Prostate gland (tissue), 2 donors: ENCODE measurements around the gene TANC1. TPM values are rescaled to one million over a fixed set of nuclear protein-coding genes. Genes with fewer than 3 reads are reported as not detected.

Experiments
- DNase-seq: peaks from one replicate; pipeline ENCODE4 v3.0.0-alpha.2; 2019; ENCODE audit warnings: low spot score
- H3K27ac ChIP-seq, 2 donors: fragments of 200-600 bp; sonication (generic); 2 replicates each; pipeline ENCODE4 v1.5.1; 2017 to 2019
- H3K27me3 ChIP-seq: fragments of 200-600 bp; sonication (generic); replicated peaks from 2 replicates; pipeline ENCODE4 v1.5.1; 2019; ENCODE audit not compliant: insufficient read depth
- H3K36me3 ChIP-seq, 2 donors: fragments of 200-600 bp; sonication (generic); 1 replicate in 1 of 2; 2 replicates in 1 of 2; pipeline versions ENCODE4 v1.5.1 to v1.8.1; 2017 to 2019
- H3K4me1 ChIP-seq: fragments of 200-600 bp; sonication (generic); replicated peaks from 2 replicates; pipeline ENCODE4 v1.5.1; 2019
- H3K4me3 ChIP-seq, 2 donors: fragments of 200-600 bp; sonication (generic); 2 replicates each; pipeline ENCODE4 v1.5.1; 2017 to 2019
- H3K9me3 ChIP-seq: fragments of 200-600 bp; sonication (generic); 2 replicates; pipeline ENCODE4 v1.5.1; 2017
- POLR2A ChIP-seq: fragments of 450-650 bp; IDR thresholded peaks from one replicate; pipeline ENCODE4 v1.6.1; 2016; ENCODE audit warnings: antibody characterized with exemption, mild to moderate bottlenecking
- POLR2AphosphoS5 ChIP-seq: sonication (generic); formaldehyde crosslinking; IDR thresholded peaks from one replicate; pipeline ENCODE4 v1.6.1; 2017; ENCODE audit warnings: antibody characterized with exemption
- WGBS: methylation state at CpG from one replicate; pipeline ENCODE4 v1.1.5; 2018; 5-methylcytosine and 5-hydroxymethylcytosine counted together
- intact Hi-C: fragments of 100-400 bp; cut with DNase I; formaldehyde crosslinking; loops from one replicate; pipeline ENCODE4 v1.14.2; 2022
- total RNA-seq, 2 donors: library from RNA; depleted of rRNA; stranded (reverse); fragments of >200 nt; gene quantifications; one replicate each; pipeline ENCODE4 v1.1.0, GENCODE V29; 2016
- TF ChIP-seq, protein P1 (sequence below), 4 experiments: fragments of 200-600 bp in 2 of 4; fragments of 450-650 bp in 2 of 4; sonication (generic) in 2 of 4; IDR thresholded peaks; 1 replicate in 3 of 4; 2 replicates in 1 of 4; pipeline ENCODE4 v1.5.1; 2016 to 2019; ENCODE audit warnings: antibody characterized with exemption in 4 of 4, mild to moderate bottlenecking in 2 of 4, moderate library complexity in 2 of 4

The TANC1 gene
- total RNA-seq, 2 donors from 2014 or later = 33.5 to 39.7 TPM

DNA sequence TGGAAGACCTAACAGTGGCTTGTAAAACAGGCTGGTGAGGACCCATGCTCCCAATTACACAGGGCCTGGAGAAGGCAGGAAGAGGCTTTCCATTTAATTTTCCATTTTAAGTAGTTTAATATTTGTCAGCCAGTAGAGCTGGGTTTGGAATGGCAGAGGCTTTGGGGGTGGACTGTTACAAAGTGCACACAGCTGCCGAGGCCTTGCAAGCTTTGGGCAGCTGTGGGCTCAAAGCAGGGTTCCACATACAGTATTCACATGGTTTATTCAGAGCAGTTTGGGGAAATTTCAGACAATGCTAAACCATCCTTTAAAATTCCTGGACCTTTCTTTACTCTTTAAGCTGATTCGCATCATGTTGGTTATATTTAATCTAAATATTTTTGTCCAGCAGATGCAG, 185.5 kb downstream of the TANC1 start:
- Histone ChIP-seq H3K27me3 (no peaks in the 10 kb centered on the region), H3K9me3 (no peaks in the 10 kb centered on the region), H3K27ac (no peak overlapping the region), H3K36me3 (no peaks in the 10 kb centered on the region), H3K4me1 (peaks cover 5% of the 10 kb centered on the region), H3K4me3 (no peak overlapping the region)
- intact Hi-C loops = no loop called here
- no peak for DNase-seq
- TF ChIP-seq, protein P1, sequence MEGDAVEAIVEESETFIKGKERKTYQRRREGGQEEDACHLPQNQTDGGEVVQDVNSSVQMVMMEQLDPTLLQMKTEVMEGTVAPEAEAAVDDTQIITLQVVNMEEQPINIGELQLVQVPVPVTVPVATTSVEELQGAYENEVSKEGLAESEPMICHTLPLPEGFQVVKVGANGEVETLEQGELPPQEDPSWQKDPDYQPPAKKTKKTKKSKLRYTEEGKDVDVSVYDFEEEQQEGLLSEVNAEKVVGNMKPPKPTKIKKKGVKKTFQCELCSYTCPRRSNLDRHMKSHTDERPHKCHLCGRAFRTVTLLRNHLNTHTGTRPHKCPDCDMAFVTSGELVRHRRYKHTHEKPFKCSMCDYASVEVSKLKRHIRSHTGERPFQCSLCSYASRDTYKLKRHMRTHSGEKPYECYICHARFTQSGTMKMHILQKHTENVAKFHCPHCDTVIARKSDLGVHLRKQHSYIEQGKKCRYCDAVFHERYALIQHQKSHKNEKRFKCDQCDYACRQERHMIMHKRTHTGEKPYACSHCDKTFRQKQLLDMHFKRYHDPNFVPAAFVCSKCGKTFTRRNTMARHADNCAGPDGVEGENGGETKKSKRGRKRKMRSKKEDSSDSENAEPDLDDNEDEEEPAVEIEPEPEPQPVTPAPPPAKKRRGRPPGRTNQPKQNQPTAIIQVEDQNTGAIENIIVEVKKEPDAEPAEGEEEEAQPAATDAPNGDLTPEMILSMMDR (IDR thresholded peaks at IDR 0.05) = no peak
- TF ChIP-seq POLR2A (no peak), POLR2AphosphoS5 (no peak)
- WGBS = 85% methylated on average over 2 of the region's 2 CpGs

DNA sequence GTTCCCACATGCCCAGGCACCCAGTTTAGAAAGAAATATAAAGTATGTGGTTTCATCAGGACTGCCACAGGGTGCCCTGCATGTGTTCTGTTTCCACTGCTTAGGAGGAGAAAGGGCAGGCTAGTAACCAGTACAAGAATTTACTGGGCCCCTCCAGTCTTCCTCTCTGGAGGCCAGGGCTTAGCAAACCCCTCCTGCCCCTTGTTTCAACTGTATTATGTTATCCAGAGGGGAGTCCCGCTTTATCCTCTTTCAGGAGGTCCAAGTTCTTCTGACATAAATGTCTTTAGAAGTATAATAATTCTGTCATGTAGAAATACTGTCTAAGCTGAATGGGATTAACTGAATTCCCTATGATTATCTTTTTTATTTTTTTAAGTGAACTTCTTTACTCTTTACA, 185.9 kb downstream of the TANC1 start:
- TF ChIP-seq POLR2A = no peak
- TF ChIP-seq, protein P1 (IDR thresholded peaks at IDR 0.05) = no peak
- TF ChIP-seq POLR2AphosphoS5 = no peak
- no peaks in the 10 kb centered on the region for H3K27me3 ChIP-seq
- 100% methylated on average over 1 of the region's 1 CpG for WGBS
- H3K27ac ChIP-seq = no peak overlapping the region
- no peak for DNase-seq
- H3K36me3 ChIP-seq = no peaks in the 10 kb centered on the region
- H3K4me1 ChIP-seq = peaks cover 5% of the 10 kb centered on the region
- H3K4me3 ChIP-seq = no peak overlapping the region
- intact Hi-C loops = no loop called here
- H3K9me3 ChIP-seq = no peaks in the 10 kb centered on the region

DNA sequence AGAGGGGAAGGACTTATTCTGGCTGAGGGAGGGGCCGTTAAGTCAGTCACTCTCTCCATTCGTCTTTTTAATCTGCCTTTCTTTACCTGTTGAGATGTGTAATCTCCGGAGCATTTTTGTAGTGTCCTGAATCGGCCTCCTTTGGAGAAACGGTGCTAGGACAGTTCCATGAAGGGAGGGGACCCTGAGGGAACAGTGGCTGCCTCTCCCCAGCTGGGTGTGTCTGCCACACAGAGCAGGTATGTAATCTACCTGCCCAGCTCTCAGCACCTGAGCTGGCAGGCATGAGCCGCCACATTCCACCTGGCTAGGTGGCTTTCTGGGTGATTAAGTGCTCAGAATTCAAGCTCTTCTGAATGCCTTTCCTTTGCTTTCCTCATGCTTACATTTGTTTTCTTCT, 186.9 kb downstream of the TANC1 start:
- TF ChIP-seq, protein P1 (IDR thresholded peaks at IDR 0.05) = peak in 1 of 4 experiments; percentile 5
- TF ChIP-seq POLR2AphosphoS5 (peak; percentile 43), POLR2A (no peak)
- Histone ChIP-seq H3K4me1 (peaks cover 5% of the 10 kb centered on the region), H3K27me3 (no peaks in the 10 kb centered on the region), H3K9me3 (no peaks in the 10 kb centered on the region), H3K27ac (no peak overlapping the region), H3K4me3 (no peak overlapping the region), H3K36me3 (no peaks in the 10 kb centered on the region)
- peak; percentile 72 for DNase-seq
- WGBS = 41% methylated on average over 6 of the region's 6 CpGs
- intact Hi-C loops = no loop called here

DNA sequence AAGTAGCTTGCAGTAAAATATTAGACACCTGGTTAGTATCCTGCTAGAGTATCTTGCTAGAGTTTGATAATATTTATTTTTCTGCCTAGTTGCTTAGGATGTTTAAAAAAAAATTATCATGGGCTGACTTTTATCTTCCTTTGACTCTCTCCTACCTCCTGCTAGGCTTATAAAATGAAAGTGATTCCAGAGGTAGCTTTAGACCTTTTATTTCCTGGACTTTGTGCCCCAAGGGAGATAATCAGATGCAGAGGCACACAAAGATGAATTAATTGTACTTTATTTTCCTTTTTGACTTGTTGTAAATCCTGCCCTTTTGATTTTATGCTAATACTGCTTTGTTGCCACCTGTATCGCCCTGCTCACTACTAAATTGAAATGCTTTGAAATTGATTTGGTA, 187.4 kb downstream of the TANC1 start:
- Histone ChIP-seq H3K4me1 (peaks cover 5% of the 10 kb centered on the region), H3K27me3 (no peaks in the 10 kb centered on the region), H3K36me3 (no peaks in the 10 kb centered on the region), H3K4me3 (no peak overlapping the region), H3K9me3 (no peaks in the 10 kb centered on the region), H3K27ac (no peak overlapping the region)
- TF ChIP-seq POLR2A (no peak), POLR2AphosphoS5 (no peak)
- TF ChIP-seq, protein P1 (IDR thresholded peaks at IDR 0.05) = no peak
- intact Hi-C loops = no loop called here
- DNase-seq = no peak
- whole genome bisulfite sequencing = 69% methylated on average over 1 of the region's 1 CpG

DNA sequence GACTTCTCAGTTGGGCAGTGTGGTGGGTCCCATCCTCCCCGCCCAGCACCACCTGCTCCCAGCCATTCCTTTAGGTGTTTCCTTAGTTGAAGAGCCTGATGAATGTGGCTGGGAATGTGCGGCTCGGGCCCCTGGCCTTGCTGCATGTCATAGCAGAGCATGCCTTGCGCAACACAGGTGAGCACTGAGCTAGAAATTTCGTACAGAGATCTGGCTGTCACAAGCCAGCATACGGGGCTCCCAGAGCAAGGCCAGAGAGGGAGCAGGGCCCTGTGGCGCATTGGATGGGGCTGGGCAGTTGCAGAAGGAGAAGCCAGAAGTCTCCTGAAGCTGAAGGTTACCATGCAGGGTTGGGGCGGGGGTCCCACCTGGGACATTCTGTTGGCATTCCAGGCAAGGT, 188.4 kb downstream of the TANC1 start:
- H3K36me3 ChIP-seq = no peaks in the 10 kb centered on the region
- H3K4me3 ChIP-seq = no peak overlapping the region
- H3K4me1 ChIP-seq = peaks cover 5% of the 10 kb centered on the region
- no peaks in the 10 kb centered on the region for H3K9me3 ChIP-seq
- TF ChIP-seq POLR2A (no peak), POLR2AphosphoS5 (no peak)
- TF ChIP-seq, protein P1 (IDR thresholded peaks at IDR 0.05) = no peak
- peak overlapping the region; percentile 12 to 48 for H3K27ac ChIP-seq
- intact Hi-C loops = no loop called here
- WGBS = 78% methylated on average over 8 of the region's 8 CpGs
- DNase-seq = peak; percentile 44
- no peaks in the 10 kb centered on the region for H3K27me3 ChIP-seq
